CD4-positive, alpha-beta T cell (primary cell): ENCODE results near the gene EHF. TPM values are rescaled to one million over a fixed set of nuclear protein-coding genes. Genes with fewer than 3 reads are reported as not detected.

Experiments
- ATAC-seq: fragments of 200-7000 bp; cut with Tn5 transposase; one replicate; pipeline ENCODE4 v1.10.0; 2022; ENCODE audit warnings: mild to moderate bottlenecking; ENCODE audit not compliant: poor library complexity
- CTCF ChIA-PET: fragments of 350-600 bp; sonication (Branson Sonifier 250); formaldehyde crosslinking; loops from one replicate; lab custom pipeline; 2021; ENCODE audit warnings: antibody characterized with exemption, inconsistent platforms; lab: Charles Lee
- POLR2A ChIA-PET: fragments of 350-600 bp; sonication (Branson Sonifier 250); formaldehyde crosslinking; loops from one replicate; lab custom pipeline; 2021; ENCODE audit warnings: antibody characterized with exemption, inconsistent platforms; lab: Charles Lee
- DNase-seq, 14 experiments: peaks; one replicate each; pipeline ENCODE4 v3.0.0-alpha.2; 2013 to 2020; ENCODE audit warnings: mixed read lengths in 2 of 14
- H3K27ac ChIP-seq, 2 donors: one replicate each; pipeline versions ENCODE4 v1.5.1 to v1.7.0; 2013; ENCODE audit warnings: low read length in 2 of 2, low read depth in 1 of 2, mild to moderate bottlenecking in 1 of 2
- H3K27me3 ChIP-seq, 2 experiments: 1 replicate in 1 of 2; 2 replicates in 1 of 2; pipeline versions ENCODE4 v1.6.1 to v1.7.0; 2013; ENCODE audit warnings: low read length in 2 of 2, control low read depth in 1 of 2, mild to moderate bottlenecking in 1 of 2, moderate library complexity in 1 of 2; ENCODE audit not compliant: insufficient read depth in 2 of 2, control insufficient read depth in 1 of 2
- H3K36me3 ChIP-seq: one replicate; pipeline ENCODE4 v1.6.1; 2013; ENCODE audit warnings: low read length, control low read depth; ENCODE audit not compliant: insufficient read depth
- H3K4me1 ChIP-seq: one replicate; pipeline ENCODE4 v1.6.1; 2013; ENCODE audit warnings: low read length, control low read depth; ENCODE audit not compliant: insufficient read depth
- H3K4me3 ChIP-seq: one replicate; pipeline ENCODE4 v1.5.1; 2013; ENCODE audit warnings: mild to moderate bottlenecking, low read length, moderate library complexity
- H3K9me3 ChIP-seq, 2 experiments: 1 replicate in 1 of 2; 2 replicates in 1 of 2; pipeline versions ENCODE4 v1.6.1 to v1.7.0; 2013; ENCODE audit warnings: low read length in 2 of 2, mild to moderate bottlenecking in 2 of 2, control low read depth in 1 of 2, moderate library complexity in 1 of 2; ENCODE audit not compliant: control insufficient read depth in 1 of 2, insufficient read depth in 1 of 2
- H3K27ac Mint-ChIP-seq: one replicate; pipeline ENCODE4 v1.8.0; 2020; ENCODE audit warnings: mixed read lengths
- H3K27me3 Mint-ChIP-seq: one replicate; pipeline ENCODE4 v1.8.0; 2021; ENCODE audit warnings: mixed read lengths
- H3K36me3 Mint-ChIP-seq: one replicate; pipeline ENCODE4 v1.8.0; 2021; ENCODE audit warnings: low read depth, mixed read lengths
- H3K4me1 Mint-ChIP-seq: one replicate; pipeline ENCODE4 v1.8.0; 2021; ENCODE audit warnings: low read depth, mixed read lengths
- H3K4me3 Mint-ChIP-seq: one replicate; pipeline ENCODE4 v1.8.0; 2020; ENCODE audit warnings: mild to moderate bottlenecking, mixed read lengths
- H3K9me3 Mint-ChIP-seq: one replicate; pipeline ENCODE4 v1.8.0; 2020; ENCODE audit warnings: mixed read lengths
- CTCF ChIP-seq: fragments of 200-600 bp; IDR thresholded peaks from one replicate; pipeline ENCODE4 v1.8.0; 2022; ENCODE audit warnings: antibody characterized with exemption, mild to moderate bottlenecking
- intact Hi-C, 2 experiments: fragments of 100-400 bp; cut with DNase I in 1 of 2; cut with micrococcal nuclease in 1 of 2; formaldehyde crosslinking; loops; one replicate each; pipeline versions ENCODE4 v1.15.1 to v1.9.0; 2023 to 2025; cut with DNase I, micrococcal nuclease
- total RNA-seq, 174 experiments: library from RNA in 2 of 174; stranded (reverse) in 2 of 174; gene quantifications; one replicate each; pipeline ENCODE4 v1.2.3 and lab custom pipeline; 2021 to 2026

The EHF gene
- total RNA-seq, 2 experiments from 2014 or later = not detected

- no peak overlapping the region for H3K27ac ChIP-seq
- H3K27me3 ChIP-seq = peaks cover 3% of the 10 kb centered on the region in 2 experiments
- Mint-ChIP-seq H3K27me3 (peaks cover 24% of the 10 kb centered on the region), H3K27ac (no peak overlapping the region), H3K9me3 (peaks cover 5% of the 10 kb centered on the region), H3K4me1 (no peaks in the 10 kb centered on the region), H3K4me3 (no peak overlapping the region), H3K36me3 (no peaks in the 10 kb centered on the region)
- no peaks in the 10 kb centered on the region for H3K4me1 ChIP-seq
- no peak overlapping the region for H3K4me3 ChIP-seq
- ChIA-PET CTCF (no interaction called here), POLR2A (no interaction called here)
- intact Hi-C loops = no loop called here
- no peak for TF ChIP-seq CTCF
- H3K36me3 ChIP-seq = no peaks in the 10 kb centered on the region
- DNase-seq (no peak), ATAC-seq (no peak)
- H3K9me3 ChIP-seq = no peaks in the 10 kb centered on the region
These were observed 27.8 kb upstream of the EHF start for GRCh38 chr11:34593085-34593484.

- Mint-ChIP-seq H3K36me3 (no peaks in the 10 kb centered on the region), H3K9me3 (peaks cover 5% of the 10 kb centered on the region), H3K27ac (no peak overlapping the region), H3K4me1 (peaks cover 4% of the 10 kb centered on the region), H3K27me3 (peaks cover 18% of the 10 kb centered on the region), H3K4me3 (no peak overlapping the region)
- no peak for TF ChIP-seq CTCF
- Histone ChIP-seq H3K27me3 (peaks cover 3% of the 10 kb centered on the region in 2 experiments), H3K36me3 (no peaks in the 10 kb centered on the region), H3K4me1 (no peaks in the 10 kb centered on the region), H3K4me3 (no peak overlapping the region), H3K9me3 (no peaks in the 10 kb centered on the region), H3K27ac (no peak overlapping the region)
- ATAC-seq = no peak
- CTCF ChIA-PET = no interaction called here
- POLR2A ChIA-PET = interaction anchor here (0.6 kb wide), 1 partner anchor 29 kb away, joined by 3 read pairs; no protein-coding TSS in a partner anchor
- DNase-seq = no peak
- intact Hi-C loops = no loop called here
These were observed 26.3 kb upstream of the EHF start for GRCh38 chr11:34594603-34595002.

- H3K36me3 ChIP-seq = no peaks in the 10 kb centered on the region
- intact Hi-C loops = no loop called here
- H3K4me3 ChIP-seq = no peak overlapping the region
- peaks cover 18% of the 10 kb centered on the region for H3K27me3 Mint-ChIP-seq
- ChIA-PET POLR2A (interaction anchor here (0.6 kb wide), 1 partner anchor 30 kb away, joined by 3 read pairs; no protein-coding TSS in a partner anchor), CTCF (no interaction called here)
- peaks cover 0 to 3% of the 10 kb centered on the region in 2 experiments for H3K27me3 ChIP-seq
- H3K9me3 Mint-ChIP-seq = peaks cover 5% of the 10 kb centered on the region
- H3K27ac Mint-ChIP-seq = no peak overlapping the region
- H3K9me3 ChIP-seq = no peaks in the 10 kb centered on the region
- no peak overlapping the region for H3K27ac ChIP-seq
- H3K36me3 Mint-ChIP-seq = no peaks in the 10 kb centered on the region
- no peak for ATAC-seq
- peaks cover 8% of the 10 kb centered on the region for H3K4me1 Mint-ChIP-seq
- no peak for DNase-seq
- H3K4me3 Mint-ChIP-seq = no peak overlapping the region
- no peak for TF ChIP-seq CTCF
- no peaks in the 10 kb centered on the region for H3K4me1 ChIP-seq
These were observed 25.5 kb upstream of the EHF start for GRCh38 chr11:34595391-34595790.
